MM.1S (cell line): ENCODE measurements around the gene KIF21B.

Experiments used
- CTCF ChIP-seq: fragments of 300-600 bp; sonication (generic); IDR thresholded peaks from 2 replicates; pipeline ENCODE4 v1.5.1; 2016; ENCODE audit warnings: antibody characterized with exemption, low read length, mixed read lengths
- EZH2 ChIP-seq: fragments of 300-600 bp; sonication (generic); optimal IDR thresholded peaks from 2 replicates; pipeline ENCODE3; 2017; ENCODE audit warnings: low read depth, mild to moderate bottlenecking, antibody characterized with exemption, low read length, mixed read lengths
- EZH2phosphoT487 ChIP-seq: fragments of 300-600 bp; sonication (generic); IDR thresholded peaks from 2 replicates; pipeline ENCODE4 v1.6.1; 2018; ENCODE audit warnings: antibody characterized with exemption, low read length

GRCh38 chr1:200959411-200959921 is 64.0 kb downstream of the KIF21B start:
- no peak for TF ChIP-seq CTCF
- no peak for TF ChIP-seq EZH2phosphoT487
- no peak for TF ChIP-seq EZH2
